Activated CD4-positive, alpha-beta T cell treated with anti-CD3 and anti-CD28 coated beads for 24 hours (primary cell): Measurements from ENCODE around the gene CNOT1.
A peak's percentile ranks its signal among the peaks of the same experiment; 100 is the strongest.
"Not testable (repeated sequence)": the region's sequence is repeated elsewhere in the genome, so short reads cannot be mapped to it uniquely, and the experiment has no call there.

ENCODE experiments used
- DNase-seq, 2 donors: peaks; one replicate each; pipeline ENCODE4 v3.0.0-alpha.2; 2020; ENCODE audit warnings: low read depth in 2 of 2

Gene CNOT1

DNA sequence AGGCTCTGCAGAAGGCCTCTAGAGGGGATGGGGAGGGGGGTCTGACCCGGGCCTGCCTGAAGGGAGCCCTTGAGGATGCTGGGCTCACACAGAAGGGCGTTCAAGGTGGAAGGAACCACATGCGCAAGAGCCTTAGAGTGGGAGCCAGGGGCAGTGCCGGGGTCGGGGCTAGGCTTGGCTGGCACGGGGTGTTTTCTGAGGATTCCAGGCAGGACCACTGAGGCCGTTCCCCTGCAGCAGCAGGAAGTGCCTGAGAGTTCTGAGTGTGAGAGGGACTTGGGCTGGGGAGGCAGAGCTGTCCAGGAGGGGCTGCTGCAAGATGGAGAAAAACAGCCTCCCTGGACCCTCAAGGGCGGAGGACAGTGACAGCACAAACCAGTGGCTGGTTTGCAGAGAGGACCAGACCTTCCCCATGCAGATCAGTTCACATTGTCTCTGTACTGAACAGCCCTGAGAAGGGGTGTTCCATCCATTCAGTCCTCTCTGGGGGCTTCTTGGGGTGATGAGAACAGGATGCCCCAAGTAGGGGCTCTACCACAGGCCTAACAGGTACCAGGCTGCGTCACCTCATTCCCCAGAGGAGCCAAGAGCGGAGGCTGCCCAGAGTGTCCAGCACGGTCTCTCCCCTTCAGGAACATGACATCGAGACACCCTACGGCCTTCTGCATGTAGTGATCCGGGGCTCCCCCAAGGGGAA is 126.3 kb downstream of the CNOT1 start:
- DNase-seq, result no peak

DNA sequence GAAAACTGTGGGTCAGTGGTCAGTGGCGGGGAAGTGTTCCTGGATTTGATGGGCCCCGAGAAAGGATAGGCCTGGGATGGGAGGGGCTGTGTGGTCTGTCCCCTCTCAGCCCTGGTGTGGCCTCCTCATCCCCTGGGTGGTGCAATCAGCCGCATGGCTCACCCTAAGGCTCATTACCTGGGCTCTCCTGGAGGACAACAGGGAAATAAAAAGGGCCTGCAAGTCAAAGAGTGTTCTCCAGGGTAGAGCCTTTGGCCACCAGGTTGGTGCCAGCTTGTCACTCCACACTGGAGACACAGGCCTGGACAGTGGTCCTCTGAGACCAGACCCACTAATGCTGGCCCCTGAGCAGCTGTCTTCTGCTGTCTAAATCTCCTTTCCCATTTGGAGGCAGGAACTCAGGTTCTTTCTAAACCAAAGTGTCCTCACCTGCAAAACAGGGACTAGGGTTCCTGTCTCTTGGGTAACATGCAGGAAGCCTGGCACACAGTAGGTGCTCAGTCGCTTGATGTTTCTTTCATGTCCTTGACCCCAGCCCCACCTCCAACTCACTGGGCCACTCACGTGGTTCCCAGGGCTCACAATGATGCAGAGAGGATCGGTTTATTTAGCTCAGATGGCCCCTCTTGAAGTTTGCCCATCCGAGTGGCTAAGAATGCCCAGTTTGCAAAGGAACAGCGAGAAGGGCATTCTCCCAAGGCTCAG is 127.3 kb downstream of the CNOT1 start:
- no peak for DNase-seq

DNA sequence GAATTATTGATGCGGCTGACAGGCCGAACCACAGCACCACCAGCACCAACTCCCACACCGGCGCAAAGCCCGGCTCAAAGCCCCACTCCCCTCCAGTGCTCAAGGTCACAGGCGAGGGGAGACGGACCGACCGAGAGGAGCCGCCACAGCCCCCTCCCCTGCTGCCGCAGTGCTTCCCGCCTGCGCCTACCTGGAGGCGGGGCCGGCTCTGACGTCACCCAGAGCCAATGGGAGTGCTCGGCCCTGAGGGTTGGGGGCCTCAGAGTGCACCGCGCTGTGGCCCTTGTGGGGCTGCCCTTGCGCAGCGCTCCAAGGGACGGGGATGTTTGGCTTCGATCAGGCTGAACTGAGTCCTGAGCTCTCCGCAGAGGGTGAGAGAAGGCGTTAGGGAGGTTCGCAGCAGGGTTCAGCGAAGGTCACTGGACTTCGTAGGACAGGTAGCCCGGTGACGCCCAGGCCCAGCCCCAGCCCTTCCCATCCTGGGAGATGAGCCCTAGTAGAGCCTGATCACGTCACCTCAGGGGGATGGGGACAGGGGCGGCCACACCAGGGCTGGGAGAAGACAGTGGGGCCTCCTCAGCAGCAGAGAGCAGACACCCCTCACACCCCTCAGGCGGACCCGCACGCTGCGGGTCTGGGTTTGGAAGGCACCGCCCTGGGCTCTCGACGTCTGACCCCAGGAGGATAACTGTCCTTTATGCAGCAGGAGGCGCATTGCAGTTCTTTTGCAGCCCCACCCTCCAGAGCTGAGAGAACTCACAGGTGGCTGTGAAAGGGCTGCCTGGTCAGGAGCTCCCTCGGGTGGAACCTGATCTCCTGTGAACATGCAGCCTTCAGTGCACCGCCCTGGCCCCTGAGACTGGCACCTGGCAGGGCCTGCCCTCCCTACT is 128.1 kb downstream of the CNOT1 start:
- DNase-seq, result no peak

DNA sequence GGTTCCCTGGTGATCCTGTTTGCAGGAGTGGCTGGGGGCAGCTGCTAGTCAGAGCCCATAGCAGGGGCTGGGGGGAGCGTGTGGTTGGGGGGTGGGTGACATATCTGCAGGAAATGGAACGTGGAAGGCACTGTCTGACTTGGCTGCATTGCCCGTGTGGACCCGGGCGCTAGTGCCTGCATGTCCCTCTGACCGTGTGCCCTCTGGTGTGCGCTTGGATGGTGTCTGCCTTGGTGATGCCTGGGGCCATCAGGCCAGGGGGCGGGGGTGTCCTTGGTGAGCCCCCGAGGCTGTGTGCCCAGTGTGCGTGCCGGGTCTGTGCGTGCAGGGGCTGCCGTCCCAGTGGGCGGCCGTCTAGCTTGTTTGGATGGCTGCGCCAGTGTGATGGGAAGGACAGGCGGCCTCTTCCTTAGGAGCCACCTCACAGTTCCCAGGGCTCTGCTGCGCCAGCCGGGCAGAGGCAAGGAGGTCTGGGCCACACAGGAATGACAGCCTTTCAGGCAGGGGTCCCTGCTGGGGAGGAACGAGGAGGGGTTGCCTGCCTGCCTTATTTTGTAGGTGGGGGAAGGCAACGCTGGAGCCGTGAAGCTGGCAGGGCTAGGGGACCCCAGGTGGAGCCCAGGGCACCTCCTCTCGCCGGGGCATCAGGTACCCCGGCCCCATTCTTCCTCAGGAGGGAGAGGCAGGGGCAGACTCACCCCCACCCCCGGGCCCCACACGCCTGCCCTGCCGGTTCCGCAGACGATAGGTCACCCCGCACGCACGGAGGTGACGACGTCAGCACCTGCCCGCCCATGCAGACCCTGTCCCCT is 129.0 kb downstream of the CNOT1 start:
- DNase-seq, result no peak

DNA sequence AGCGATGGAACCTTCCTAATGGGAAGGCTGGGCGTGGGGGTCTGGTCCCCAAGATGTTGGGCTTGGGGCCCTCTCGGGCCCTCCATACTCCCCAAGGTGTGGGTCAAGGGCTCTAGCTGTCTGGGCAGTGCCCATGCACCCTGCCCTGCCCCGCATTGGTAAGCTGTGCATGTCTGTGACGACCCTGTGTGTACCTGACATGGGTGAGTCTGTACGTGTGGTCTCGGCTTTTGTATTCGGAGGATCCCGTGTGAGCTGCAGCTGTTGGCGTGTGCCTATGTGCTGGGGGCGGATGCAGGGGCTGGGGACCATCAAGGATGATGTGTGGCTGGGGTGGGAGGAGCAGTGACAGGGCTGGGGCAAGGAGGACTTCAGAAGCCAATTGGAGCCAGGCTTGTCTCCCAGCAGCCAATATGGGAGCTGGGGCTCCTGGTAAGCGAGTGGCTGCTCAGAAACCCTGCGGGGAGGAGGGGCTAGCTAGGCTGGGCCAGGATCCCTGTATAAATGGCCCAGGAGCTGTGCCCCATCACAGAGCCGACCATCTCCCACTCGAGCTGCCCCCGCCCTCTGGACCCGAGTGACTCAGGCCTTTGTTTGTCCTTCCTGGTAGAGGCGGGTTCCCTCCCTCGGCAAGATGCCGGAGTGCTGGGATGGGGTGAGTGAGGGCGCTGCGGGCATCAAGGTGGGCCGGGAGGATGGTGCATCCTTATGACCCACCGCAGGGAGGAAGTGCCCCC is 129.8 kb downstream of the CNOT1 start, which contains the start of gene NDRG4:
TSS of gene NDRG4 (plus strand) at position 529 of the 737 bp plus-strand sequence. CDS start at position 635, 106 bp downstream.
- DNase-seq, result no peak

DNA sequence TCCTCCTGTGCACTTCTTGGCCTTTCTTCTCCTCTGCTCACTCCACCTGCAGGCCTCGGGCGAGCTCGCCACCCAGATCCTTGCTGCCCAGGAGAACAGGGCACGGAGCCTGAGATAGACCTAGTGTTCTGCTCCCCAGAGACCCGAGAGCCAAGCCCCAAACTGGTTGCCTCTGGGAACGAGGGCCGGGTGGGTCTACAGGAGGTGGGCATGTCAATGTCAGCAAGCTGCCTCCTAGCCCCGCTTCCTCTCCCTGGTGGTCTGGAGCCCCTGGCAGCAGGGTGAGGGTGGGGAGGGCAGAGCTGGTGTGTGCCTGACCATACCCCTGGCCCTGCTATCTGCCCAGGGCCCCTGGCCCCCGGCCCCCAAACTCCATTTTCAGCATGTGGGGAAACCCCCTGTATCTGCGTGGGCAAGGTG is 130.5 kb downstream of the CNOT1 start:
- no peak for DNase-seq

DNA sequence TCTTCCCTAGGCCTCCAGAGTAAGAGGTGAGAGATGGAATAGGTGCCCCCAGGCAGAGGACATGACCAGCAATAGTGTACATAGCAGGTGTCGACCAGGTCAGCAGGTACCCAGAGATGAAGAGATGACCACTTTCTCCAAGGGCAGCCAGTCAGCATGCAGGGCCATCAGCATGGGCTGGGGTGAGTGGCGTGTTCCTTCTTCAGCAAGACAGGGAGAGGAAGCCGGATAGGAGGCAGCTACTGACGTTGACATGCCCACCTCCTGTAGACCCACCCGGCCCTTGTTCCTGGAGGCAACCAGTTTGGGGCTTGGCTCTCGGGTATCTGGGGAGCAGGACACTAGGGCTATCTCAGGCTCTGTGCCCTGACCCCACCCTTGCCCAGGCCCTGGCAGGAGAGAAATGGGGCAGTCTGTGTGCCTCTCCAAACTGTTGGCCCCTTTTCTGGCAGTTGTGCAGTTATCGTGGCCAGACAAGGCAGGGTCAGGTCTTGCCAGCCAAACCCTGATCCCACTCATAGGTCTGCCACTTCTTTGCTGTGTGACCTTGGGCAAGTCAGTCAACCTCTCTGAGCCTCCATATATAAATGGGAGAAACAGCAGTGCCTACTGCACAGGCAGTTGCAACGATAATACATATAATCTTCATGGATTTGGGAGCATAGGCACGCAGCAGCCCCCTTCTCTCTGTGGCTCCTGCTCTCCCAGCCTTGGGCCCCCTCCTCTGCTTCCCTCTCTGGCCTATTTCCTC is 131.1 kb downstream of the CNOT1 start:
- no peak for DNase-seq

DNA sequence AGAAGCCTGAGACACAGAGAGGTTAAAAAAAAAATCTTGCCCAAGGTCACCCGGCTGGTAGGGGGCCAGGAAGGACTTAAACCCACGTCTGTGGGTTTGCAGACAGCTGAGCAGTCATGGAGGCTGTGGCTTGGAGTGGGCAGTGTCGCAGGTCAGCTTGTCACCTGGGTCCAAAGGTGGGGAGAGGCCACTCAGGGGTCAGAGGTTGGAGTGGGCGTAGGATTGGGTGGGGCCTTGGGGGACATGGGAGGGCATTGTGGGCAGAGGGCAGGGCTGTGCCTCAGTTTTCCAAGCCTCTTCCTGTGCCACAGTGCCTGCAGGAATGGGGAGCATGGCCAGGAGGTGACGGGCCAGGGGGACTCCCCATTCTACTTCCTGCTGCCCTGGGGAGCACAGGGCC is 131.7 kb downstream of the CNOT1 start:
- DNase-seq, result no peak

DNA sequence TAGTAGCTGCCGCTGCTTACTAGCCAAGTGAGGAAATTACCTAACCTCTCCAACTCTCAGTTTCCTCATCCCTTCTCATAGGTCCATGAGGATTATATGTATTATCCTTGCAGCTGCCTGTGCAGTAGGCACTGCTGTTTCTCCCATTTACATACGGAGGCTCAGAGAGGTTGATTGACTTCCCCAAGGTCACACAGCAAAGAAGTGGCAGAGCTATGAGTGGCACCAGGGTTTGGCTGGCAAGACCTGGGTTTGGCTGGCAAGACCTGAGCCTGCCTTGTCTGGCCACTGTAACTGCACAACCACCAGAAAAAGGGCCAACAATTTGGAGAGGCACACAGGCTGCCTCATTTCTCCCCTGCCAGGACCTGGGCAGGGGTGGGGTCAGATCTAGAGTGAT is 132.2 kb downstream of the CNOT1 start:
- no peak for DNase-seq

DNA sequence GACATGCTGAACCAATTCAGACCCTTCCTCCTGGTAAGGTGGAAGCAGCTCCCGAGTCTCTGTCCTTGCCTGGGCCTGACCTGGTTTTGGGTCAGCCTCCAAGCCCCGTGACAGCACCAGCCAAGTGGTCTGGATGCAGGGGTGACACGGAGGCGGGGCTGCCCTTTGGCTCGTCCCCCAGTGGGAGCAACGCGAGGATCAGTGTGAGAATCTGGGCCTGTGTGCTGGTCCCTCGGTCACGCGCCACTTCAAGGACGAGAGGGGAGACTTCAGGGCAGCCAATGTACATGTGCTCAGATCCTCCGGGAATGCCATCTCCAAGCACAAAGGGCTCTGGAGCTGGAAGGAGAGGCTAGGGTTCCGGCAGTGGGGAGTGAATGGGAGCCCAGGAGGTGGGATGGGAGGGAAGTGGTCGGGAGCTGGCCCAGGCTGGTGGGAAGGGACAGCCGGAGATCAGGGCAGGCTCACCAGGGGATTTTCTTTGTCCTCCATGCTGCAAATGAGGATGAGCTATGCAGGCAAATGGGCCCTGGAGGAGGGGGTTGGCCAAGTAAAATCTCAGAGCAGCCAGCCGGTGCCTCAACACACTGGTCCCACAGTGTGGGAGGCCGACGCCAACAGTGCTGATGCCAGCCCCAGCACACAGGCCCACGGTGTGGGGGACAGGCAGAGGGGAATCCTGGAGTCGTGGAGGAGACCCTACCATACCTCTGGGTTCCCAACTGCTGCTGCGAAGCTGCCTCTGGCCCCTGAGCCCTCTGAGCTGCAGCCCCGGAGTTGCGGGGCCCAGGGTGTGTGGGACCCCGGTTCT is 133.9 kb downstream of the CNOT1 start:
- DNase-seq, result no peak

DNA sequence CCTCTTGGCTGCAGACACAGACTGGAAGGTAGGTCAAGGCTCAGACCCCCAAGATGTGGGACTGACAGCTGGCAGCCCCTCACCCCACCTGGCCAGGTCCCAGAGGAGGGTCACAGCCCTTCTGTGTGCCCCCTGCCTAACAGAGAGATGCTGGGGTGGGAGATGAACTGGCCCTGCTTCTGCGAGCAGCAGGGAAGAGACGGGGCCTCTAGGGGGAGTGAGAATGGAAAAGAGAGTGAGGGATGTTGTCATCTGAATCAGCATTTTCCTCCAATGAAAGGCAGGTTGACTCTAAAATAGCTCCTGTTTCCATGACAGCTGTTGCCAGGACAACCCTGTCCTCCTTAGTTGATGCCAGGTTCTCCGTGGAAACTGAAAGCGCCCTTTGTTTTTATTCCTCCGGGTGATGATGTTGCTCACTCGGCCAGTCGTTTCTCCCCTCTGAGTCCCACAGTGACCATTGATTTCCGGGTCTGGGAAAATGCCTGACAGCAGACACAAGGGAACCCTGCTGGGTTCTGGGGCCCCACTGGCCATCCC is 134.6 kb downstream of the CNOT1 start:
- peak; percentile 46 to 69 for DNase-seq

DNA sequence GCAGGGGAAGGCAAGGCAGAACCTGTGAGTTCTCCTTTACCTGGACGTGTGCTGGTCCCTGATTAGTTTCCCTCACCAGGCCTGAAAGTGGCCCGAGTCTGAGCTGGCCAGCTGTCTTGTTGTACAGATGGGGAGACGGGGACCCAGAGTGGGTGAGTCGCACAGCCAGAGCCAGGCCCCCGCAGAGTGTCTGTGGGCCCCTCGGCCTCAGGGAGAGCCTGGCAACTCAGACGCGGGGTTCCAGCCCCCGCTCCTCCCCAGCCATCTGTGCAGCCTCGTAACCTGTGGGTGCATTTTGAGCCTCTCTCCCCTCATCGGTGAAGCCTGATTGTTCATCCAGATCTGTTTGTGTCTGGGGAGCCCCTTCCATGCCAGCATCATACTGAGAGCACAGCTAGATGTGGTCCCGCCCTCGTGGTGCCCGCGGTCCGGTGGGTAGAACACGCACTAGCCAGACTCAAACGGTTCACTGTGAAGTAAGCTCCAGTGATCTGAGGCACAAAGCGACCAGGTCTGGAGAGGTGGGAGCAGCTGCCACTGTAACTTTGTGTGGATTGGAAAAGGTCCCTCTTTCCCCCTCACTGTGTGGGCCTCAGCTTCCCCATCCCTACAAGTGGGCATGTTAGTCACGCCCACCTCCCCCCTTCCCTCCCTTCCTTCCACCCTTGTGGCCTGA is 135.7 kb downstream of the CNOT1 start:
- DNase-seq, result no peak

DNA sequence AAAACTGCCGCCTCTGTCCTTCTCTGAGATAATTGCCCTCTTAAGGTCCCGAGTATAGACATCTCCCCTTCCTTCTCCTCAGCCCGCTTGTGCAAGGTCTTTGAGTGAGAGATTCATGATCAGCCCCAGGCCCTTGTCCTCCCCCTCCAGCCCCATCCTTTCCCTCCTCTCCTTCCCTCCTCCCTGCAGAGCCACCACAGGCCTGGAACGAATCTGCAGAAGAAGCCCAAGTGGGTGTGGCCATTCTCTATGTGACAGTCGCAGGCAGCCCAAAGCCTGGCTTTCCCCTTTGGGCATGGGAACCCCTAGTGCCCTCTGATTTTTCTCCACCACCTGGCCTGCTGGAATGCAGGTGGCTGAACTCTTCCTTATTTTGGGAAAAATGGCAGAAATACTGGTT is 136.9 kb downstream of the CNOT1 start:
- DNase-seq, result no peak

DNA sequence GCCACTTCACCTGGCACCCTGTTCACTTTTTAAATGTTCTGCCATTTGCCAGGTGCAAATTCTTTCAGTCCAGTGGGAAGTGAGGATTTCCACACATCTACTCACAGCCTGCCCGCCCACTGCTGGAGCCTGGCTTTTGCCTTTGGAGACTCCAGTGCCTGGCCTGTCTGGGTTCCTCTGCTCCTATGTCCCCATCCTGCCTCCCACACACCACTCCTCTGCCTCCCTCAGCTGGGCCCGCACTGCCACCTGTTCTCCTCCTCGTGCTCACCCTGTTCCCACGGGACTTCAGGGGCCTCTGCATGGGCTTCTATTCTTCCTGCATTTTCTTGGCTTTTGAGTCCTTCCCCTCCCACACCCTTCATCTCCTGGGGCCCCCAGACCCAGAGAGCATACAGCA is 137.6 kb downstream of the CNOT1 start:
- no peak for DNase-seq

DNA sequence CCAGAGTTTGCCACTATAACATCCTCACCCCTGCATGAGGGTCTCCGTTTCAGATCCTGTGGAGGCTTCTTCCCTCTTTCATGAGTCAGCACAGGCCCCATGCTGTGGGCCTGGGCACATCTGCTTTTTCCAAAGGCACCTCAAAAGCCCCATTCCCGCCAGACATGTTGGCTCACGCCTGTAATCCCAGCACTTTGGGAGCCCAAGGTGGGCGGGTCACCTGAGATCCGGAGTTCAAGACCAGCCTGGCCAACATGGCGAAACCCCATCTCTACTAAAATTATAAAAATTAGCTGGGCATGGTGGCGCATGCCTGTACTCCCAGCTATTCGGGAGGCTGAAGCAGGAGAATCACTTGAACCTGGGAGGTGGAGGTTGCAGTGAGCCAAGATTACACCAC is 139.1 kb downstream of the CNOT1 start:
- not testable (repeated sequence) for DNase-seq

DNA sequence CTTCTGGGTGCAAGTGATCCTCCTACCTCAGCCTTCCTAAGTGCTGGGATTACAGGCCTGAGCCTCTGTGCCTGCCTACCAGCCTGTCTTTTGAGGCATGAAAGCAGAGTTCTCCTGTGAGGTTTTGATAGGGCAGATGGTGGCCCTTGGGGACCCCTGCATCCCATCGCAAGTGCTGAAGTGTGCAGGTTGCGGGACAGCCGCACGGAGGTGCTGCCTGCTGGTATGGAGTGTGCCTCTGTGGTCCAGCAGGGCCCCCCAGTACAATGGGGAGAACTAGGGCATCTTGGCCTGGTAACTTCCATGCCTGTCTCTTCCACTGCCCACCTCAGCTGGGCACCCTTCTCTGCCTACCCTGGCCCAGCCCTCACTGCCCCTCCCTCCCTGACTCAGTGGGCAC is 139.6 kb downstream of the CNOT1 start:
- no peak for DNase-seq

DNA sequence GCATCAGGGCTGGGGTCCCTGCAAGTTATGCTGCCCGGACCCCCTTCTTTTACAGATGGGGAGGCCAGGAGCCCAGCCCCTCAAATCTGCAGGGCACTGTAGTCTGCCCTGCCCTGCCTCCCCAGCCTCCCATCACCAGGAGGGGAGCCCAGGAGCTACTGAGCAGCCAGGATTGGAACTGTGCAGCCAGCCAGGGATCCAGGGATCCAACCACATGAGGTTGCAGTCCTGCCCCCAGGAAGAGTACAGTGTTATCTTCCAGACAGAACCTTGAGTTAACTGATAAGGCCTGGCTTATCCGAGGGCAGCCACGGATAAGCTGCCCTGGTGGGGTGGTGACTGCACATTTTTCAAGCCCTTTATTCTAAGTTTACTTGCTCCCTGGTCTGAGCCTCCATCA is 141.1 kb downstream of the CNOT1 start:
- no peak for DNase-seq

DNA sequence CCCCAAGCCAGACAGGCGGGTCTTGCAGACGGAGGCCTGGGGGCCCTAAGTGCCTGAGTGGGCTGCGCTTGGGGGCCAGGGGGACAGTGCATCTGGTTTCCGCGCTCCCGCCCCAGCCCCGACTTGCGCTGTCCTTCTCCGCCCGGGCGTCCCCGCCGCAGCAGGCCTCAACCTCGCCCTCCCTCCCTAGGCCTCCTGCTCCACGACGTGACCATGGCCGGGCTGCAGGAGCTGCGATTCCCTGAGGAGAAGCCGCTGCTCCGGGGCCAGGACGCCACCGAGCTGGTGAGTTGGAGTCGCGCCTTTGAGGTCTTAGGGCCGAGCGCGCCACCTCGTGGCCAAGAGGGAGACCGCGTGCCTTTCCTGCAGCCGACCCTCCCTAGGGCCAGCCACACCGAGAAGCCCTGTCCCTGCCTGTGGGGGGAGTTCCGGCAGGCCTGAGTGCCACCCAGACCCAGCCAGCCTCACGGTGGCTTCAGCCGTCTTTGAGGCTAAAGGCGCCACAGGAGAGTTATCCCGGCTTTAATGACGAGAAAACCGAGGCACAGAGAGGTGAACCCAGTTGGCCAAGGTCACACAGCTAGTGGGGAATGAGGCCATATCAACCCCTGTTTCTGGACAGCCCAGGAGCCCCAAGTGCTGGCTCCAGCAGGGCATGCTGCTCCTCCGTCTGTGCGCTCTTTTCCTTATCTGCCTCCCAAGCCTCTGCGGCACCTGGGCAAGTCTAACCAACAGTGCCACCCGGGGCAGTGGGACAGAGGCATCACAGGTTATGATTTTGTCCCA is 141.9 kb downstream of the CNOT1 start:
- peak; percentile 66 to 67 for DNase-seq
